HPDE6-E6E7 (cell line): ENCODE measurements around the gene ATF5.

Source experiments
- DNase-seq: peaks from one replicate; pipeline ENCODE4 v3.0.0; 2011; ENCODE audit warnings: missing footprints; ENCODE audit errors: extremely low spot score

ATF5 gene

DNA sequence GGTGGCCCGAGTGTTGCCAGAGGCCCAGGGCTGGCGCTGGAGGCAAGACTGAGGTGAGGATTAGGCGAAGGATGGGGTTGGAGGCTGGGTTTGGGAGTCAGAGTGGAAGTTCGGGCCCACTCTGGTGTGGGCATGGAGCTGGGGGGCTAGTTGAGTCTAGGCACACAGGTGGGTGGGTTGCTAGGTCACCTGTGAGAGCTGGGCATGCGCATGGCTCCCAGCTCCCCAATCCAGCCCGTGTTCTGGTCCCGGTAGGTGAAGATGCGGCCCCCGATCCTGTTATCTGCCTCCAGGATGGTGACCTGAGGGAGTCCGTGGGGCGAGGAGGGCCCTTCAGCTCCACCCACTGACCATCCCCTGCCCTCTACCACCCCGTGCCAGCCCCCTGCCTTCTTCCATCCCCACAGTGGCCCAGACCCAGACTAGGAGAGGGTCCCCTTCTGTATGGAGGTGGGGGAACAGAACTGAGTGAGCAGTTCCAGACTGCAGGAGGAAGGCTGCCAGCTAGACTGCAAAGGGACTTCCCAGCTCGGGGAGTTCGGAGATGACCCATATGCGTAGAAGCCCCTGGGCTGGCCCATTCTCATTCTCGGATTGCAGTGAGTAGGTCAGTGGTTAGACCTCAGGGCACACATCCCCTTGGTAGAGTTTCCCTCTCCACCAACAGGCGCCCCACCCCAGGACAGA lies 34.0 kb upstream of the ATF5 start:
- DNase-seq, result no peak

- DNase-seq, result no peak
These were observed 33.3 kb upstream of the ATF5 start for GRCh38 chr19:49895566-49896297.

DNA sequence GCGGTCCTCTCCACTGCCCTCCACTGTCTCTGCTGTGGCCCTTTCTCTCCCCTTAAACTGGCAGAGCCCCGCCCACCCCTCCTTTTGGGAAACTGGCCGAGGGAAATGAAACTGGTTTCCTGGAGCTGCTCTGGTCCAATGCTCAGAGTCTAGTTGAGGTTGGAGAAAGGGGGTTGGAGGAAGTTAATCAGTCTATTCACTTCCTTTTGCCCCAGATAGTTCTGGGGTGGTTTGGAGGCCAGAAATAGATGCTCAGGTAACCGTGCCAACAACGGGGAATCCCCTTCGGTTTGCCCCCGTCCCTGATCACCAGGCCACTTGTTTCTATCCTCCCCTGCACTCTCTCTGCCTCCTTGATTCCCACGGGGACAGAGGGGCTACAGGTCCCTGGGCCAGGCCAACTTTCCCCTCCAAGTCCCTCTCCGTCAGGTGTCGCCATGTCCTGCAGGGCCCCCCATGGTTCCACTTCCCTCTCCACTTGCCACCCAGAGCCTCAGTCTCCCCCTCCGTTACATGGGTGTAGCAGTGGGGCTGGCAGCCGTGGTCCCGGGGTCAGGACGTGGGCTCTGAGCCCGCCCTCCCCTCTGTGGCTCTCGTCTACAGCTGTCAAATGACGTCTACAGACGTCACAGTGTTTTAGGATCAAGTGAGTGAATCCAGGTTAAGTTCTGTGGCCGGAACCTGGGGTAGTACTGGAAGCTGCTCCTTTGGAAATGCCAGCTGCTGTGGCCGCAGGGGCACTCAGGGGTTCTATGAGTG lies 32.0 kb upstream of the ATF5 start, which contains the start of gene IL4I1:
IL4I1 (minus strand) TSS at position 25 of the 759 bp plus-strand sequence. CDS start 727 bp downstream, outside the sequence.
- DNase-seq, result no peak

- no peak for DNase-seq
These were observed 24.9 kb upstream of the ATF5 start for GRCh38 chr19:49904136-49904535.

- DNase-seq, result no peak
These were observed 22.0 kb upstream of the ATF5 start for GRCh38 chr19:49906879-49907564.

DNA sequence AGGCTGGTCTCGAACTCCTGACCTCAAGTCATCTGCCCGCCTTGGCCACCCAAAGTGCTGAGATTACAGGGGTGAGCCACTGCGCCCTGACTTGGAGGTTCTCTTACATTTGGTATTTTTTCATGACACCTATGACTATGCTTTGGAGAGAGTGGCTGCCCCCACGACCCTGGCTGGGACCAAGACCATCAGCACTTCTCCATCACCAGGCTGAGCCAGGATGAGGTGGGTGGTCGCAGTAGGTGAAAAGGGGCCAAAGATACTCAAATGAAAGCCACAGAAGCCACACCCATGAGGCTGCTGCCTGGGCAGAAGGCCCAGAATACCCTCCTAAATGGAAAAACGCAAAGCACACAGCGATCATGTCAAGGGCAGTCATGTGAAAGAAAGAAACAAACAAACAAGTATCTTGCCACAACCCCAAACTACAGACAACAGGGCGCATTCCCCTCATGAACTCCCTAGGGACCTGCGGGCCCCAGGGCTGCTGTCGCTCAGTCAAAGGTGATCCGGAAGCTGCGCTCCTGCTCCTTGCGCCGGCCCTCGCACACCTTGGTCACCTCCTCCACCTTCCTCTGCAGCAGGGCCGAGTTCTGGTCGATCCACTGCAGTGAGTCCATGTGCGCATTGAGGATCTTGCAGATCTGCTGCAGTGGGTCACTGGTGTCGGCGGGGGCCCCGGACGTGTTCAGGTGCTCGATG lies 21.1 kb upstream of the ATF5 start:
- no peak for DNase-seq

- no peak for DNase-seq
These were observed 20.3 kb upstream of the ATF5 start for GRCh38 chr19:49908480-49909420.

DNA sequence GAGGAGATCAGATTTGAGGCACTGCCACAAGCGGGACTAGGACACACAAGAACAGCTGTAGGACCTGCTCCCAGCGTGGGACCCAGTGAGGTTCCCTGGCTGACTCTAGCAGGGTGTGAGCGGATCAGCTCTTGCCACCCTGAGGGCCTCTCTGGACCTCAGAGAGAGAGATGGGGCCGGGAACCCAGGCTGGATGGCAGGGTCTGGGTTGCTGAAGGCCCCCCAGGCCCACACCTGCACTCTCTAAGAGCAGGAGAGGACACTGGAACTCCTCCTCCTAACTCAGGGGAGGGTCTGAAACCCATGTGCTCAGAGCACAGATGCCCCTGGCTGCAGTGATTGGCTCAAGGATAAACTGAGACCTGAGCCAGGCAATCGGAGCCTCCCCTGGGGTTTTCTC lies 18.8 kb upstream of the ATF5 start:
- no peak for DNase-seq

GRCh38 chr19:49911381-49912145 lies 17.4 kb upstream of the ATF5 start:
- no peak for DNase-seq

- DNase-seq, result no peak
These were observed 15.9 kb upstream of the ATF5 start for GRCh38 chr19:49912965-49913685.

DNA sequence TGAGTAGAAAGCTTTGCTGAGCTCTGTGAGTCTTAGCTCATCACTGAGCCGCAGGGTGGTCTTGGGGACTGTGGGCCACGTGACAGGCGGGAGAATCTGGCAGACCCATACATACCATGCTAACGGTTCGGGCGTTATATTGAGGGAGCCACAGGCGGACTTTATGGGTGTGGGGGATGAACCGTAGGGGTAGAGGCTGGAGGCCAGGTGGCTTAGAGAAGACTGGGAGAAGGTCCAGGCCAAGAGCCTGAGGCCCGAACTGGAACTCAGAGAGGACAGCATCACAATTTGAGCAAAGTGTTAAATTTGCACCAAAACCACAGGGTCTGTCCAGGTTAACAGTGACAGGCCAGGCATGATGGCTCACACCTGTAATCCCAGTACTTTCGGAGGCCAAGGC lies 15.3 kb upstream of the ATF5 start:
- no peak for DNase-seq

DNA sequence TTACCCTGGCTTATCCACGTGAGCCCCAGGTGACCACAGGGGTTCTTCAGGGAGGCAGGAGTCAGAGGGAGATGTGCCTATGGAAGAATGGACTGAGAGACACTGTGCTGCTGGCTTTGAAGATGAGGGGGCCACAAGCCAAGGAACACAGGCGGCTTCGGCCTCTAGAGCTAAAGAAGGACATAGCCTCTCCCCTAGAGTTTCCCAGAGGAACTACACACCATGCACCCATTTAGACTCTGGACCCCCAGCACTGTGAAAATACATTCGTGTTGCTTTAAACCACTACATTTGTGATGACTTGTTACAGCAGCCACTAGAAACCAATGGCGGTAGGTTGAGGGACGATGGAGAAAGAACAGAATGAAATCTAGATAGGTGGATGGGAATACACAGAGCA lies 13.7 kb upstream of the ATF5 start:
- DNase-seq, result no peak

- no peak for DNase-seq
These were observed 11.9 kb upstream of the ATF5 start for GRCh38 chr19:49916839-49917733.

DNA sequence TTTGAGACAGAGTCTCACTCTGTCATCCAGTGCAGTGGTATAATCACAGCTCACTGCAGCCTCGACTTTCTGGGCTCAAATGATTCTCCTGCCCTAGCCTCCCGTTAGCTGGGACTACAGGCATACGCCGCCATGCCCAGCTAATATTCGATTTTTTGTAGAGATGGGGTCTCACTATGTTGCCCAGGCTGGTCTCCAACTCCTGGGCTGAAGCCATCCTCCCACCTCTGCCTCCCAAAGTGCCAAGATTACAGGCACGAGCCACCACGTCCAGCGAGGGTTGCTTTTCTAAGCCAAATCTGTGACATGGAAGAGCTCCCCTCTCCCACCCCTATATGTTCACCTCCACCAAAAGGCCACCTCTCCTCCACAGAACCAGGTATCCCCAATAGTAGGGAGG lies 10.9 kb upstream of the ATF5 start:
- no peak for DNase-seq

- DNase-seq, result no peak
These were observed 8.2 kb upstream of the ATF5 start for GRCh38 chr19:49920624-49921363.

DNA sequence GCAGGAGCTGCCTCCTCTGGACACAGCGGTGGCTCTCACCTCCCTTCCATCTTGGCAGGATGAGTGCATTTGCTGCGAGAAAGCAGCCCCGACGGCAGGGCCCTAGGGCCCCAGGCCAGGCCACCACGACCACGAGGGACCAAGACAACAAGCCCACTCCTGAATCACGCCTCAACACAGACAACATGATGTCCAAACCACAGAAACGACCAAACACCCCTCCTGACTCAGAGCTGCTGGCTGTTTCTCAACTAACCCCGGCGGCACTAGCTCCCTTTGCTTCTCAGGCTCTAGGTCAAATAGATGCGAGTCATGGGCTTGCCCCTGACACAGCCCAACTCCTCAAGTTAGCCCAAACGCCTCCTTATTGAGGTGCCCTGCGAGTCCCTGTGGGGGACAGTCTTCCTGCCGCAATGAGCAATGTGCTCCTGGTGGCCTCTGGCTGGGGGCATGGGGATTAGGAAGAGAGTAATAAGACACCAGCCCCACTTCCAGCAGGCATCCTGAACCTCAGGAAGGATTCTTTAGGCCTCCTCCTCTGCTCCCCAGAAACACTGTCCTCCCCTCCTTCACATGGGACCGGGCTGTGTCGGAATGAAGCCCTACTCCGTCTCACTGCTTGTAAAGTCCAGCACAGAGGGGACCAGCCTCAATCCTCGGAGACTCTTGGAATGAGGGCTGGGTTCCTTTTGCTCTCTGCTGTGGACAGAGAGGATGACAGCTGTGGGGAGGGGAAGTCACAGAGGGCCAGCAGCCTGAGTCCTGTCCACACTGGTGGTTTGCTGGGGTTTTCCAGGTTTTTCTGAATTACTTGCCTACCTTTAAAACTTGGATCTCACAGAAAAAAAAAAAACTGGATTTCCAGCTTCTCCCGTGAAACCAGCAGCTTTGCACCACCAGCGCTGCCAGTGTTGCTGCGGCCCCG lies 6.9 kb upstream of the ATF5 start:
- no peak for DNase-seq
